K562 (cell line): ENCODE results near the gene CRELD2. TPM values are rescaled to one million over a fixed set of nuclear protein-coding genes. Genes with fewer than 3 reads are reported as not detected.

Experiments used
- ATAC-seq: fragments of 200-7000 bp; cut with Tn5 transposase; 3 replicates; pipeline ENCODE4 v1.9.1; 2020; ENCODE audit warnings: moderate library complexity
- BruUV-seq: library from RNA; stranded (reverse); fragments of 400-500 nt; replicated peaks from 2 replicates; lab custom pipeline; 2021; lab: Mats Ljungman, UMichigan
- CTCF ChIA-PET: fragments of 300-600 bp; formaldehyde crosslinking; extraction: SDS; loops from one replicate; lab custom pipeline; 2021; ENCODE audit warnings: low intra/inter-chr PET ratio; lab: Yijun Ruan, JAX
- POLR2A ChIA-PET: fragments of 300-600, 350-650 bp; sonication (Branson Sonifier 250); formaldehyde crosslinking; extraction: SDS; loops from one replicate; lab custom pipeline; 2021; ENCODE audit warnings: antibody characterized with exemption, inconsistent platforms; lab: Yijun Ruan, JAX
- DNase-seq, 4 experiments: peaks; one replicate each; pipeline versions ENCODE4 v3.0.0 to v3.0.0-alpha.2; 2011 to 2018; ENCODE audit warnings: low spot score in 3 of 4, mixed read lengths in 3 of 4; ENCODE audit errors: extremely low read depth in 1 of 4
- FAIRE-seq: peaks from 2 replicates; lab custom pipeline; 2011; peaks lifted over from hg19 to GRCh38; lab: Jason Lieb, UNC
- H2AFZ ChIP-seq: 2 replicates; pipeline ENCODE4 v1.6.0; 2011; ENCODE audit warnings: low read depth, low read length, control low read depth, inconsistent platforms
- H3K27ac ChIP-seq: fragments of 200-600 bp; 3 replicates; pipeline ENCODE4 v1.8.0; 2011; ENCODE audit warnings: low read depth, mild to moderate bottlenecking, control low read depth, inconsistent platforms, low read length, moderate library complexity, mixed read lengths; ENCODE audit errors: extremely low read depth
- H3K27me3 ChIP-seq, 2 experiments: fragments of 300-600 bp in 1 of 2; 2 replicates in 1 of 2; 3 replicates in 1 of 2; pipeline versions ENCODE4 v1.6.0 to v1.8.0; 2011; ENCODE audit warnings: inconsistent platforms in 2 of 2, low read length in 2 of 2, mild to moderate bottlenecking in 1 of 2, mixed read lengths in 1 of 2, moderate library complexity in 1 of 2; ENCODE audit not compliant: control insufficient read depth in 2 of 2, insufficient read depth in 2 of 2
- H3K36me3 ChIP-seq: fragments of 300-600 bp; 3 replicates; pipeline ENCODE4 v1.8.0; 2011; ENCODE audit warnings: mild to moderate bottlenecking, low read length, inconsistent platforms; ENCODE audit not compliant: control insufficient read depth, insufficient read depth
- H3K4me1 ChIP-seq, 2 experiments: fragments of 200-600 bp in 1 of 2; replicated peaks in 1 of 2; 2 replicates in 1 of 2; 3 replicates in 1 of 2; pipeline versions ENCODE4 v1.5.1 to v1.8.0; 2011; ENCODE audit warnings: inconsistent platforms in 2 of 2, low read length in 2 of 2, mild to moderate bottlenecking in 1 of 2, mixed read lengths in 1 of 2, moderate library complexity in 1 of 2; ENCODE audit not compliant: control insufficient read depth in 2 of 2, insufficient read depth in 2 of 2
- H3K4me2 ChIP-seq: 2 replicates; pipeline ENCODE4 v1.6.1; 2011; ENCODE audit warnings: low read length, control low read depth, inconsistent platforms, mixed read lengths; ENCODE audit not compliant: insufficient read depth
- H3K4me3 ChIP-seq: fragments of 200-600 bp; sonication (generic), shearing (Covaris generic); 2 replicates; pipeline ENCODE4 v1.5.1; 2016; ENCODE audit warnings: control low read depth, inconsistent platforms
- H3K79me2 ChIP-seq: fragments of 200-600 bp; 3 replicates; pipeline ENCODE4 v1.8.0; 2011; ENCODE audit warnings: low read length, inconsistent platforms; ENCODE audit not compliant: control insufficient read depth, insufficient read depth
- H3K9ac ChIP-seq, 2 experiments: 2 replicates each; pipeline versions ENCODE4 v1.6.0 to v1.6.1; 2011; ENCODE audit warnings: low read depth in 2 of 2, low read length in 2 of 2, control low read depth in 1 of 2, inconsistent platforms in 1 of 2, mild to moderate bottlenecking in 1 of 2, mixed read lengths in 1 of 2; ENCODE audit not compliant: insufficient read depth in 1 of 2
- H3K9me1 ChIP-seq: one replicate; pipeline ENCODE4 v1.6.0; 2011; ENCODE audit warnings: inconsistent platforms, mild to moderate bottlenecking, low read length, moderate library complexity; ENCODE audit not compliant: control insufficient read depth, insufficient read depth
- H3K9me3 ChIP-seq: replicated peaks from 2 replicates; pipeline ENCODE4 v1.5.1; 2011; ENCODE audit warnings: low read depth, low read length, inconsistent platforms; ENCODE audit not compliant: control insufficient read depth, insufficient read depth
- H4K20me1 ChIP-seq: replicated peaks from 2 replicates; pipeline ENCODE4 v1.6.1; 2011; ENCODE audit warnings: low read length, inconsistent platforms, mixed read lengths; ENCODE audit not compliant: control insufficient read depth, insufficient read depth
- ARNT ChIP-seq, 2 experiments: fragments of 450-650 bp; IDR thresholded peaks; 2 replicates each; pipeline ENCODE4 v1.6.1; 2016; ENCODE audit warnings: mild to moderate bottlenecking in 1 of 2
- ASH1L ChIP-seq: fragments of 450-650 bp; IDR thresholded peaks from 2 replicates; pipeline ENCODE4 v1.6.1; 2018; ENCODE audit warnings: borderline replicate concordance, mild to moderate bottlenecking, low read depth; ENCODE audit not compliant: partially characterized antibody
- BCOR ChIP-seq: fragments of 450-650 bp; IDR thresholded peaks from 2 replicates; pipeline ENCODE4 v1.6.1; 2016
- DDX20 ChIP-seq: fragments of 450-650 bp; IDR thresholded peaks from 2 replicates; pipeline ENCODE4 v1.6.1; 2016; ENCODE audit warnings: missing genetic modification characterization, low read depth, mild to moderate bottlenecking, missing compliant biosample characterization, moderate library complexity
- E2F3 ChIP-seq: fragments of 250-450 bp; sonication (Bioruptor Pico); IDR thresholded peaks from 2 replicates; pipeline ENCODE4 v1.4.0; 2020; ENCODE audit warnings: mild to moderate bottlenecking
- EHMT2 ChIP-seq: fragments of 450-650 bp; IDR thresholded peaks from 2 replicates; pipeline ENCODE4 v1.6.1; 2018; ENCODE audit warnings: antibody characterized with exemption
- HMG20A ChIP-seq: fragments of 450-650 bp; formaldehyde crosslinking; conservative IDR thresholded peaks from 2 replicates; pipeline ENCODE4 v1.4.0; 2020; ENCODE audit warnings: mild to moderate bottlenecking, mixed read lengths
- KDM1A ChIP-seq, 2 experiments: fragments of 450-650 bp; IDR thresholded peaks; 2 replicates each; pipeline ENCODE4 v1.6.1; 2016; ENCODE audit warnings: mild to moderate bottlenecking in 2 of 2
- LEF1 ChIP-seq: fragments of 450-650 bp; IDR thresholded peaks from 2 replicates; pipeline ENCODE4 v1.6.1; 2016; ENCODE audit warnings: mild to moderate bottlenecking
- MEIS2 ChIP-seq: fragments of 450-650 bp; IDR thresholded peaks from 2 replicates; pipeline ENCODE4 v1.6.1; 2014; ENCODE audit warnings: mild to moderate bottlenecking; ENCODE audit not compliant: partially characterized antibody
- NFRKB ChIP-seq: fragments of 450-650 bp; IDR thresholded peaks from 2 replicates; pipeline ENCODE4 v1.6.1; 2016; ENCODE audit warnings: low read depth
- NRF1 ChIP-seq, 2 experiments: fragments of 450-650 bp; IDR thresholded peaks in 1 of 2; conservative IDR thresholded peaks in 1 of 2; 2 replicates each; pipeline ENCODE4 v1.6.1; 2014; ENCODE audit warnings: mild to moderate bottlenecking in 2 of 2
- PHB2 ChIP-seq: fragments of 450-650 bp; IDR thresholded peaks from 2 replicates; pipeline ENCODE4 v1.6.1; 2017; ENCODE audit warnings: low read depth
- PHF20 ChIP-seq: fragments of 450-650 bp; IDR thresholded peaks from 2 replicates; pipeline ENCODE4 v1.6.1; 2018; ENCODE audit not compliant: partially characterized antibody
- PPARD ChIP-seq: fragments of 250-450 bp; sonication (Bioruptor Pico); IDR thresholded peaks from 2 replicates; pipeline ENCODE4 v1.8.0; 2022; ENCODE audit warnings: inconsistent platforms, mild to moderate bottlenecking, moderate library complexity
- TAL1 ChIP-seq: fragments of 450-650 bp; IDR thresholded peaks from 2 replicates; pipeline ENCODE4 v1.6.1; 2016; ENCODE audit warnings: mild to moderate bottlenecking
- TSC22D4 ChIP-seq: fragments of 450-650 bp; IDR thresholded peaks from 2 replicates; pipeline ENCODE4 v1.6.1; 2016; ENCODE audit warnings: missing genetic modification characterization, missing biosample characterization, control low read depth
- ZNF212 ChIP-seq: fragments of 450-650 bp; formaldehyde crosslinking; IDR thresholded peaks from 2 replicates; pipeline ENCODE4 v1.4.0; 2020; ENCODE audit warnings: mild to moderate bottlenecking
- ZNF717 ChIP-seq: fragments of 250-450 bp; sonication (Bioruptor Pico); IDR thresholded peaks from 2 replicates; pipeline ENCODE4 v1.5.0; 2021
- WGBS: fragments of 100-300 bp; shearing (Covaris generic); methylation state at CpG from one replicate; pipeline ENCODE4 v1.1.6; 2016; ENCODE audit warnings: low coverage, mixed read lengths; ENCODE audit not compliant: insufficient coverage; ENCODE audit errors: missing lambda C conversion rate; 5-methylcytosine and 5-hydroxymethylcytosine counted together
- in situ Hi-C: fragments of 300-500 bp; cut with MboI; formaldehyde crosslinking; loops from 4 replicates; pipeline ENCODE4 v1.15.0; 2018; ENCODE audit warnings: inconsistent platforms, mixed read lengths
- intact Hi-C: fragments of 100-400 bp; cut with micrococcal nuclease; formaldehyde crosslinking; loops from 2 replicates; pipeline ENCODE4 v1.14.2; 2022
- polyA plus RNA-seq, 8 experiments: library from polyadenylated mRNA; depleted of rRNA in 4 of 8; stranded (reverse) in 5 of 8; unstranded in 3 of 8; fragments of >200 nt; fragmentation: Nextera tagmentation in 2 of 8; fragmentation: Illumina TruSeq in 1 of 8; extraction: Ambion mirVana in 2 of 8; extraction: Trizol in 1 of 8; gene quantifications; 2 replicates each; pipeline versions ENCODE4 v1.2.1 to v1.2.3, GENCODE V29; 2011 to 2014; ENCODE audit warnings: inconsistent platforms in 1 of 8, missing spikeins in 1 of 8
- total RNA-seq, 7 experiments: library from RNA; depleted of rRNA in 6 of 7; stranded (reverse); fragments of >200 nt in 6 of 7; fragmentation: Illumina TruSeq in 2 of 7; extraction: Trizol in 2 of 7; gene quantifications; 2 replicates each; pipeline versions ENCODE4 v1.2.1 to v1.2.3, GENCODE V29; 2011 to 2021; ENCODE audit warnings: low replicate concordance in 1 of 7
- TF ChIP-seq, protein P1 (sequence below): sonication (generic); formaldehyde crosslinking; IDR thresholded peaks from 2 replicates; pipeline ENCODE4 v1.8.0; 2023; ENCODE audit warnings: missing genetic modification reagents, mild to moderate bottlenecking, borderline replicate concordance

Gene CRELD2
- total and polyA plus RNA-seq, 9 of the 15 experiments (the other 6 are each of a cell fraction or from before 2014, with no cell fraction given), result 0.96 to 25.3 (median 8.8) TPM

DNA sequence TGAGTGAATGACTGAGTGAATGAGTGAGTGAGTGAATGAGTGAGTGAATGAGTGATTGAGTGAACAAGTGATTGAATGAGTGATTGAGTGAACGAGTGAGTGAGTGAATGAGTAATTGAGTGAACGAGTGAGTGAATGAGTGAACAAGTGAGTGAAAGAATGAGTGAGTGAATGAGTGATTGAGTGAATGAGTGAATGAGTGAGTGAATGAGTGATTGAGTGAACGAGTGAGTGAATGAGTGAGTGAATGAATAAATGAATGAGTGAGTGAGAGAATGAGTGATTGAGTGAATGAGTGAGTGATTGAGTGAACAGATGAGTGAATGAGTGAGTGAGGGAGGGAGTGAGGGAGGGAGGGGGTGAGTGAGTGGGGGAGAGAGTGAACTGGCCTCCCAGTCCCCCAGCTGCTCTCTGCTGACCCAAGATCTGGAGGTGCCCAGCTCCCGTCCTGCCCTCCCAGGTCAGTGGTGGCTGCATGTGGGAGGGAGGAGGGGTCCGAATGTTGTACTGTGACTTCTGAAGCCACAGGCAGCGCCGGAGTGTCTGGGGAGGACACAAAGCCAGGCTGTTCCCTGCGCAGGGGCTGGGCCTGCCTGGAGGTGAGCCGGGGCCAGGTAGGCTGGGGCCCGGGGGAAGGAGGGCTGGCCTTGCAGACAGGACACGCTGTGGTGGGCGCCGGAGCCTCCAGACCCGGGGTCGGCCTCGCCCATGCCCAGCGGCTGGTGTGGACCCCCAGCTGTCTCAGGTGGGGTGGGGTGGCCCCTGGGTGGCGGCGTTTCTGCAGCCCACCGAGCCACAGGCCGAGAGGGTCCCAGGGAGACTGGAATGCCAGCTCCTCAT, 24.4 kb downstream of the CRELD2 start:
- FAIRE-seq, result no peak
- Histone ChIP-seq H3K9ac (peak overlapping the region in 1 of 2 experiments; percentile 71; a peak in 2 of 4 replicates), H3K9me1 (no peaks in the 10 kb centered on the region), H3K9me3 (no peaks in the 10 kb centered on the region), H3K27ac (no peak overlapping the region), H3K36me3 (no peaks in the 10 kb centered on the region), H4K20me1 (no peaks in the 10 kb centered on the region), H3K79me2 (no peaks in the 10 kb centered on the region), H3K27me3 (no peaks in the 10 kb centered on the region), H3K4me2 (no peak overlapping the region), H3K4me1 (peaks cover 8 to 66% of the 10 kb centered on the region in 2 experiments; a peak in 3 of 5 replicates), H3K4me3 (no peak overlapping the region), H2AFZ (no peak overlapping the region)
- in situ Hi-C loops, result no loop called here
- 76% methylated on average over 12 of the region's 21 CpGs for WGBS
- intact Hi-C loops, result no loop called here
- BruUV-seq, result no TSS peak
- ChIA-PET POLR2A (interaction anchor here (0.6 to 0.9 kb wide), 4 partner anchors 17 to 475 kb away, joined by 3 read pairs; no protein-coding TSS in a partner anchor), CTCF (no interaction called here)
- no peak for DNase-seq
- ATAC-seq, result peak; percentile 63
- no peak for TF ChIP-seq E2F3
- no peak for TF ChIP-seq DDX20 (tag)
- peak; percentile 13 for TF ChIP-seq MEIS2
- TF ChIP-seq ARNT (IDR thresholded peaks at IDR 0.05), result peak in 1 of 2 experiments; percentile 47; a peak in 1 of 4 replicates
- TF ChIP-seq TAL1, result peak; percentile 32; the same call in 1 of the 2 replicates
- TF ChIP-seq HMG20A (CRISPR knock-in tag), result no peak
- TF ChIP-seq PPARD (CRISPR knock-in tag), result no peak
- TF ChIP-seq NRF1 (conservative IDR thresholded peaks at IDR 0.05 in 1 of 2, IDR thresholded peaks at IDR 0.05 in 1 of 2), result peak; percentile 40 to 42; a peak in 3 of 4 replicates
- no peak for TF ChIP-seq LEF1
- TF ChIP-seq PHB2, result peak; percentile 24; the same call in 1 of the 2 replicates
- peak; percentile 95 for TF ChIP-seq NFRKB
- no peak for TF ChIP-seq ZNF212 (CRISPR knock-in tag)
- TF ChIP-seq, protein P1, sequence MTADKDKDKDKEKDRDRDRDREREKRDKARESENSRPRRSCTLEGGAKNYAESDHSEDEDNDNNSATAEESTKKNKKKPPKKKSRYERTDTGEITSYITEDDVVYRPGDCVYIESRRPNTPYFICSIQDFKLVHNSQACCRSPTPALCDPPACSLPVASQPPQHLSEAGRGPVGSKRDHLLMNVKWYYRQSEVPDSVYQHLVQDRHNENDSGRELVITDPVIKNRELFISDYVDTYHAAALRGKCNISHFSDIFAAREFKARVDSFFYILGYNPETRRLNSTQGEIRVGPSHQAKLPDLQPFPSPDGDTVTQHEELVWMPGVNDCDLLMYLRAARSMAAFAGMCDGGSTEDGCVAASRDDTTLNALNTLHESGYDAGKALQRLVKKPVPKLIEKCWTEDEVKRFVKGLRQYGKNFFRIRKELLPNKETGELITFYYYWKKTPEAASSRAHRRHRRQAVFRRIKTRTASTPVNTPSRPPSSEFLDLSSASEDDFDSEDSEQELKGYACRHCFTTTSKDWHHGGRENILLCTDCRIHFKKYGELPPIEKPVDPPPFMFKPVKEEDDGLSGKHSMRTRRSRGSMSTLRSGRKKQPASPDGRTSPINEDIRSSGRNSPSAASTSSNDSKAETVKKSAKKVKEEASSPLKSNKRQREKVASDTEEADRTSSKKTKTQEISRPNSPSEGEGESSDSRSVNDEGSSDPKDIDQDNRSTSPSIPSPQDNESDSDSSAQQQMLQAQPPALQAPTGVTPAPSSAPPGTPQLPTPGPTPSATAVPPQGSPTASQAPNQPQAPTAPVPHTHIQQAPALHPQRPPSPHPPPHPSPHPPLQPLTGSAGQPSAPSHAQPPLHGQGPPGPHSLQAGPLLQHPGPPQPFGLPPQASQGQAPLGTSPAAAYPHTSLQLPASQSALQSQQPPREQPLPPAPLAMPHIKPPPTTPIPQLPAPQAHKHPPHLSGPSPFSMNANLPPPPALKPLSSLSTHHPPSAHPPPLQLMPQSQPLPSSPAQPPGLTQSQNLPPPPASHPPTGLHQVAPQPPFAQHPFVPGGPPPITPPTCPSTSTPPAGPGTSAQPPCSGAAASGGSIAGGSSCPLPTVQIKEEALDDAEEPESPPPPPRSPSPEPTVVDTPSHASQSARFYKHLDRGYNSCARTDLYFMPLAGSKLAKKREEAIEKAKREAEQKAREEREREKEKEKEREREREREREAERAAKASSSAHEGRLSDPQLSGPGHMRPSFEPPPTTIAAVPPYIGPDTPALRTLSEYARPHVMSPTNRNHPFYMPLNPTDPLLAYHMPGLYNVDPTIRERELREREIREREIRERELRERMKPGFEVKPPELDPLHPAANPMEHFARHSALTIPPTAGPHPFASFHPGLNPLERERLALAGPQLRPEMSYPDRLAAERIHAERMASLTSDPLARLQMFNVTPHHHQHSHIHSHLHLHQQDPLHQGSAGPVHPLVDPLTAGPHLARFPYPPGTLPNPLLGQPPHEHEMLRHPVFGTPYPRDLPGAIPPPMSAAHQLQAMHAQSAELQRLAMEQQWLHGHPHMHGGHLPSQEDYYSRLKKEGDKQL (CRISPR knock-in tag), result no peak
- TF ChIP-seq EHMT2, result peak; percentile 37; the same call in 1 of the 2 replicates
- peak; percentile 100 for TF ChIP-seq TSC22D4 (tag)
- peak; percentile 42 for TF ChIP-seq ASH1L
- no peak for TF ChIP-seq ZNF717 (CRISPR knock-in tag)
- peak; percentile 55 for TF ChIP-seq PHF20
- peak; percentile 91 for TF ChIP-seq BCOR
- peak; percentile 44 to 74; a peak in 3 of 4 replicates for TF ChIP-seq KDM1A (IDR thresholded peaks at IDR 0.05)
